MM.1S (cell line): ENCODE measurements around the gene PRRX2.

Experiments
- EZH2 ChIP-seq: fragments of 300-600 bp; sonication (generic); optimal IDR thresholded peaks from 2 replicates; pipeline ENCODE3; 2017; ENCODE audit warnings: low read depth, mild to moderate bottlenecking, antibody characterized with exemption, low read length, mixed read lengths
- EZH2phosphoT487 ChIP-seq: fragments of 300-600 bp; sonication (generic); IDR thresholded peaks from 2 replicates; pipeline ENCODE4 v1.6.1; 2018; ENCODE audit warnings: antibody characterized with exemption, low read length
- TF ChIP-seq, protein P1 (sequence below): fragments of 300-600 bp; sonication (generic); IDR thresholded peaks from 2 replicates; pipeline ENCODE4 v1.5.1; 2016; ENCODE audit warnings: antibody characterized with exemption, low read length, mixed read lengths

DNA sequence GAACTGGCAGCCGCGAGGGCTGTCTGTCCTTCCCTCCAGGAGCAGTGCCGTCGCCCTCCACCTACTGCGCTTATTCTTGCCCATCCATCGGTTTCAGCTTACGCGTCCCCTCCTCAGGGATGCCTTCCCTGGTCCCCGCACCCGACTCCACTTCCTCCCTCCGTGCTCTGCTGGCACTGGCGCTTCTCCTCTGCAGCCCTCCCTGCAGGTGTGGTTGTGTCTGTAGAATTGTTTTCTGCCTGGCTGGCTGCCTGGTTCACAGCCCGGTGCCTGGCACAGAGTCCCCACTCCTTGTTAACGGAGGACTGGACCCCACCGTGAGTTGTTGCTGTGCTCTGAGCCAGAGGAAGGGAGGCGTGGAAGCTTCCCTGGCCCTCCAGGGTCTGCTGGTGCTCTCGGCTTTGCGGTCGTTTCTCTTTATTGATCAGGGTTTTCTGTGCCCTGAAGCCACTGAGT, 33.7 kb upstream of the PRRX2 start:
- TF ChIP-seq EZH2phosphoT487 (no peak), EZH2 (no peak)
- TF ChIP-seq, protein P1, sequence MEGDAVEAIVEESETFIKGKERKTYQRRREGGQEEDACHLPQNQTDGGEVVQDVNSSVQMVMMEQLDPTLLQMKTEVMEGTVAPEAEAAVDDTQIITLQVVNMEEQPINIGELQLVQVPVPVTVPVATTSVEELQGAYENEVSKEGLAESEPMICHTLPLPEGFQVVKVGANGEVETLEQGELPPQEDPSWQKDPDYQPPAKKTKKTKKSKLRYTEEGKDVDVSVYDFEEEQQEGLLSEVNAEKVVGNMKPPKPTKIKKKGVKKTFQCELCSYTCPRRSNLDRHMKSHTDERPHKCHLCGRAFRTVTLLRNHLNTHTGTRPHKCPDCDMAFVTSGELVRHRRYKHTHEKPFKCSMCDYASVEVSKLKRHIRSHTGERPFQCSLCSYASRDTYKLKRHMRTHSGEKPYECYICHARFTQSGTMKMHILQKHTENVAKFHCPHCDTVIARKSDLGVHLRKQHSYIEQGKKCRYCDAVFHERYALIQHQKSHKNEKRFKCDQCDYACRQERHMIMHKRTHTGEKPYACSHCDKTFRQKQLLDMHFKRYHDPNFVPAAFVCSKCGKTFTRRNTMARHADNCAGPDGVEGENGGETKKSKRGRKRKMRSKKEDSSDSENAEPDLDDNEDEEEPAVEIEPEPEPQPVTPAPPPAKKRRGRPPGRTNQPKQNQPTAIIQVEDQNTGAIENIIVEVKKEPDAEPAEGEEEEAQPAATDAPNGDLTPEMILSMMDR: no peak
